AG20443 (cell line): ENCODE results near the gene GAL3ST2.
A peak's percentile ranks its signal among the peaks of the same experiment; 100 is the strongest.
"Not testable (repeated sequence)": the region's sequence is repeated elsewhere in the genome, so short reads cannot be mapped to it uniquely, and the experiment has no call there.

Experiments used
- DNase-seq: peaks from one replicate; pipeline ENCODE4 v3.0.0; 2012; ENCODE audit warnings: low spot score, mixed read lengths

The GAL3ST2 gene

GRCh38 chr2:241776336-241777169 is at the start of gene GAL3ST2:
TSS of gene GAL3ST2 (plus strand) at chr2:241776822. CDS start at chr2:241776956, 134 bp downstream.
- DNase-seq, result no peak

GRCh38 chr2:241728000-241728399 is 48.6 kb upstream of the GAL3ST2 start:
- no peak for DNase-seq

- DNase-seq, result no peak
Measured at GRCh38 chr2:241728627-241729026, 48.0 kb upstream of the GAL3ST2 start.

GRCh38 chr2:241729868-241730267 is 46.8 kb upstream of the GAL3ST2 start:
- DNase-seq, result no peak

GRCh38 chr2:241730671-241731293 is 45.8 kb upstream of the GAL3ST2 start:
- DNase-seq, result no peak

GRCh38 chr2:241732513-241733186 is 44.0 kb upstream of the GAL3ST2 start:
- DNase-seq, result not testable (repeated sequence)

- no peak for DNase-seq
Measured at GRCh38 chr2:241733391-241734207, 43.0 kb upstream of the GAL3ST2 start.

- DNase-seq, result no peak
Measured at GRCh38 chr2:241734208-241734466, 42.5 kb upstream of the GAL3ST2 start.

GRCh38 chr2:241734467-241735208 is 42.0 kb upstream of the GAL3ST2 start, which contains the start of gene D2HGDH:
TSS of gene D2HGDH (plus strand) at chr2:241734630. CDS start at chr2:241735225, 595 bp downstream.
- DNase-seq, result peak; percentile 99

GRCh38 chr2:241736111-241736510 is 40.5 kb upstream of the GAL3ST2 start:
- DNase-seq, result no peak

- no peak for DNase-seq
Measured at GRCh38 chr2:241738040-241738686, 38.5 kb upstream of the GAL3ST2 start.

- DNase-seq, result no peak
Measured at GRCh38 chr2:241739177-241739576, 37.4 kb upstream of the GAL3ST2 start.

- no peak for DNase-seq
Measured at GRCh38 chr2:241739651-241740050, 37.0 kb upstream of the GAL3ST2 start.

- no peak for DNase-seq
Measured at GRCh38 chr2:241741016-241741415, 35.6 kb upstream of the GAL3ST2 start.

- no peak for DNase-seq
Measured at GRCh38 chr2:241742320-241742939, 34.2 kb upstream of the GAL3ST2 start.

GRCh38 chr2:241743008-241743407 is 33.6 kb upstream of the GAL3ST2 start:
- DNase-seq, result not testable (repeated sequence)

GRCh38 chr2:241743620-241744019 is 33.0 kb upstream of the GAL3ST2 start:
- DNase-seq, result no peak

GRCh38 chr2:241744028-241744754 is 32.4 kb upstream of the GAL3ST2 start:
- DNase-seq, result no peak

- no peak for DNase-seq
Measured at GRCh38 chr2:241745276-241745675, 31.3 kb upstream of the GAL3ST2 start.

GRCh38 chr2:241746084-241746483 is 30.5 kb upstream of the GAL3ST2 start:
- no peak for DNase-seq
